ENCODE results near the gene HLA-DPB1. TPM values are rescaled to one million over a fixed set of nuclear protein-coding genes. Genes with fewer than 3 reads are reported as not detected.

HLA-DPB1 gene
- total RNA-seq, 4 donors from 2014 or later, result 10.0 to 68.0 (median 40.4) TPM

DNA sequence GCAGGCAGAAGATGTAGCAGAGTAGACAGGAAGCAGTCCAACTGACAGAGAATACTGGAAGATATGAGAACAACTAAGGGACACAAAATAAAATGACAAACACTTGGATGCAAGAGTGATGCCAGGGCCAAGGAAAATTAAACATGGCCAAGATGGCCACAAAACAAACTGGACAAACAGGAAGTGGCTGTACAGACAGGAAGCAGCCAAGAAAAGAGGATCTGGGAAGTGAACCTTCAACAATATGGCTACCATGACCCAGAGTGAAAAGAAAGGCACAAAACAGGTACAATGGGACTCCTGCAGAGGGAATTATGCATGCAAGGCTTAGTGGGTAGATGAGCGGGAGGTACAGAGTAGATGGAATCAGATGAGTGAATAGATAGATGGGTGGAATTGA lies 29.1 kb downstream of the HLA-DPB1 start:
- no peaks in the 10 kb centered on the region for H3K4me1 ChIP-seq
- in situ Hi-C loops (cut with MboI; ENCODE audit: low pct_ligation_motif_present in 1 of 4, low pct_unique_long_range_greater_than_20kb in 1 of 4, low sequenced_read_pairs in 3 of 4) (loop anchor here in 1 of 4 donors (25.0 kb wide), 1 partner anchor 132 kb away; no protein-coding TSS in a partner anchor), intact Hi-C loops (cut with DNase I; ENCODE audit: low total_unique reads) (no loop called here)
- H3K27me3 ChIP-seq, result peaks cover 31% of the 10 kb centered on the region
- no peak overlapping the region for H3K27ac ChIP-seq
- 88 to 97% methylated on average over 1 of the region's 1 CpG for WGBS, 2 donors (ENCODE audit: low coverage in 1 of 2)
- no peak for DNase-seq
- H3K9me3 ChIP-seq, result peaks cover 5 to 6% of the 10 kb centered on the region in 2 donors
- H3K4me3 ChIP-seq, result no peak overlapping the region
- no peaks in the 10 kb centered on the region for H3K36me3 ChIP-seq
- TF ChIP-seq EP300 (IDR thresholded peaks at IDR 0.05; ENCODE audit: low read depth), result no peak
- TF ChIP-seq, protein P1, sequence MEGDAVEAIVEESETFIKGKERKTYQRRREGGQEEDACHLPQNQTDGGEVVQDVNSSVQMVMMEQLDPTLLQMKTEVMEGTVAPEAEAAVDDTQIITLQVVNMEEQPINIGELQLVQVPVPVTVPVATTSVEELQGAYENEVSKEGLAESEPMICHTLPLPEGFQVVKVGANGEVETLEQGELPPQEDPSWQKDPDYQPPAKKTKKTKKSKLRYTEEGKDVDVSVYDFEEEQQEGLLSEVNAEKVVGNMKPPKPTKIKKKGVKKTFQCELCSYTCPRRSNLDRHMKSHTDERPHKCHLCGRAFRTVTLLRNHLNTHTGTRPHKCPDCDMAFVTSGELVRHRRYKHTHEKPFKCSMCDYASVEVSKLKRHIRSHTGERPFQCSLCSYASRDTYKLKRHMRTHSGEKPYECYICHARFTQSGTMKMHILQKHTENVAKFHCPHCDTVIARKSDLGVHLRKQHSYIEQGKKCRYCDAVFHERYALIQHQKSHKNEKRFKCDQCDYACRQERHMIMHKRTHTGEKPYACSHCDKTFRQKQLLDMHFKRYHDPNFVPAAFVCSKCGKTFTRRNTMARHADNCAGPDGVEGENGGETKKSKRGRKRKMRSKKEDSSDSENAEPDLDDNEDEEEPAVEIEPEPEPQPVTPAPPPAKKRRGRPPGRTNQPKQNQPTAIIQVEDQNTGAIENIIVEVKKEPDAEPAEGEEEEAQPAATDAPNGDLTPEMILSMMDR (IDR thresholded peaks at IDR 0.05), result no peak
- no peak for TF ChIP-seq POLR2A (IDR thresholded peaks at IDR 0.05)
- no peak for TF ChIP-seq POLR2AphosphoS5 (IDR thresholded peaks at IDR 0.05)

DNA sequence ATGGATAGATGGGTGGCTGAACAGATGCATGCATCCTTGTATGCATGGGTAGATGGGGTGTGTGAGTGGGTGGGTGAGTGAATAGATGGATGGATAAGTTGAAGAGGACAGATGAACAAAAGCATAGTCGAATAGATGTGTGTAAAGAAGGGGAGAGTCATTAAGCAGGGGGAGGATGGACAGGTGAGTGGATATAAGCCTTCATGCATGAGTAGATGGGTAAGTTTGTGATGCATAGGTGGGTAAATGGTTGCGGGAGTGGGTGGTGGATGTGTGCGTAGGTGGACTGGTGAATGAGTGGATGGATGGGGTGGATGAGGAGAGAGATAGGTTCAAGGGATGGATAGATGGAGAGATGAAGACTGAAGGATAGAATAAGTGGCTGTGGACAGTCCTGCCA lies 29.6 kb downstream of the HLA-DPB1 start:
- in situ Hi-C loops (cut with MboI; ENCODE audit: low pct_ligation_motif_present in 1 of 4, low pct_unique_long_range_greater_than_20kb in 1 of 4, low sequenced_read_pairs in 3 of 4), result loop anchor here in 1 of 4 donors (25.0 kb wide), 1 partner anchor 132 kb away; no protein-coding TSS in a partner anchor
- H3K27me3 ChIP-seq, result peaks cover 36% of the 10 kb centered on the region
- H3K27ac ChIP-seq, result no peak overlapping the region
- intact Hi-C loops (cut with DNase I; ENCODE audit: low total_unique reads), result no loop called here
- H3K36me3 ChIP-seq, result no peaks in the 10 kb centered on the region
- 81 to 94% methylated on average over 3 of the region's 3 CpGs for WGBS, 2 donors (ENCODE audit: low coverage in 1 of 2)
- TF ChIP-seq EP300 (IDR thresholded peaks at IDR 0.05; ENCODE audit: low read depth) (no peak), POLR2A (IDR thresholded peaks at IDR 0.05) (no peak), POLR2AphosphoS5 (IDR thresholded peaks at IDR 0.05) (no peak)
- TF ChIP-seq, protein P1 (IDR thresholded peaks at IDR 0.05), result no peak
- no peak for DNase-seq
- H3K4me3 ChIP-seq, result no peak overlapping the region
- no peaks in the 10 kb centered on the region for H3K4me1 ChIP-seq
- H3K9me3 ChIP-seq, result peaks cover 5 to 6% of the 10 kb centered on the region in 2 donors

DNA sequence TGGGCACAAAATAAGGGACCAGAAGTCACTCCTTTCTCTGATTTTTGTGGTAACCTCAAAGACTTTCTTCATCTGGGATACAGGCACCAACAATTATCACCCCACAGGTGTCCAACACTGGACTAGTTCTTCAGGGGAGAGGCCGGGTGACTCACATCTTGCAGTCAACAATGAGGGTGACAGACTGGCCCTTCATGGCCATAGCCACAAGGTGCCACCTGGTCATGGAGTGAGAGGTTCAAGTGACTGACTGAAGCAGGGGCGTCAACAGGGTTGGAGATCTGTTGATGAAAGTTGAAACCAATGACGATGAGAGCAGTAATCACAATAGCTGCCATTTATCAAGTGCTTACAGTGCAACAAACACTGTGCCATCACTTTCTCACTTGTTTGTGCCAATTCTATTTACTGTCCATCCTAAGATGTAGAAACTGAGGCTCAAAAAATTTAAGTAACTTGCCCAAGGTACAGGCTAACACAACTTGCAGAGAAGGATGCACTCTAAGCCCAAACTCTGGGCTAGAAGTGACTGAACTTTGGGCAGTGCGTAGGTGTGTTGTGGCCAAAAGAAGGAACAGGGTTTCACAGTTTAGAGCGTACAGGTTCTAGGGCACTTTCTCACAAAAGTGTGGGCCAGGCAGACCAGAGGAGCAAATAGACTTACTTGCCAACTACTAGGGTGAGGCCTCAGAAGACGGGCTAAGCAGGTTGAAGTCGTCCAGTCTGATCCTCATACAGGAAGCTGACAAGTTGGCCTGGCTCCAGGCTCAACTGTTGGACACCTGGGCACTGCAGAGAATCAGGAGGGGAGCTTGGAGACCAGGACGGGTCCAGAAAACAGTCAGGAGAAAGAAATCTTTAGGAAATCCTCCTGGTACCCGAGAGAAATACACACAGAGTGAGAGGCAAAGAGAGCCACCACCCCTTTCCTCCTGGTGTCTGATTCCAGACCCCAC lies 30.4 kb downstream of the HLA-DPB1 start:
- peaks cover 0 to 2% of the 10 kb centered on the region in 2 donors for H3K9me3 ChIP-seq
- TF ChIP-seq EP300 (IDR thresholded peaks at IDR 0.05; ENCODE audit: low read depth), result no peak
- no peak for TF ChIP-seq POLR2AphosphoS5 (IDR thresholded peaks at IDR 0.05)
- TF ChIP-seq, protein P1 (IDR thresholded peaks at IDR 0.05), result no peak
- no peak for TF ChIP-seq POLR2A (IDR thresholded peaks at IDR 0.05)
- in situ Hi-C loops (cut with MboI; ENCODE audit: low pct_ligation_motif_present in 1 of 4, low pct_unique_long_range_greater_than_20kb in 1 of 4, low sequenced_read_pairs in 3 of 4) (loop anchor here in 1 of 4 donors (25.0 kb wide), 1 partner anchor 131 kb away; no protein-coding TSS in a partner anchor), intact Hi-C loops (cut with DNase I; ENCODE audit: low total_unique reads) (no loop called here)
- DNase-seq, result no peak
- no peaks in the 10 kb centered on the region for H3K36me3 ChIP-seq
- H3K4me3 ChIP-seq, result no peak overlapping the region
- 65 to 75% methylated on average over 1 to 9 of the region's 9 CpGs for WGBS, 2 donors (ENCODE audit: low coverage in 1 of 2)
- peaks cover 37% of the 10 kb centered on the region for H3K27me3 ChIP-seq
- peak overlapping the region in 1 of 4 donors; percentile 41 for H3K27ac ChIP-seq
- H3K4me1 ChIP-seq, result no peaks in the 10 kb centered on the region

DNA sequence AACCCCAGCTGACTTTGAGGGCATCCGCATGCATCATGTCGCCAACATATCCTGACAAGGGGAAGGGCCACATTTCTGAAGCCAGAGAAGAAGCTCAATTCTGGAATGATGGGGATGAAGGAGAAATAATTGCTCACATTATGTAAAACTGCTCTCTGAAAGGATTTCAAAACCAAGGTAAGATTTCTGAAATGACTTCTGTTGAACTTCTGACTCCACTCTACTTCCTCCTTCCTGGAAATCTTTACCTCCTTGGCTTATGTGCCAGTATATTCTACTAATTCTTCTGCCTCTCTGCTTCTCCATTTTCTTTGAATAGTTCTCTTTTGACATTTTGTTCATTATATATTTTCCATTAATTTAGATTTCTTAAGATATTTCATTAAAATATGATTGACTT lies 31.9 kb downstream of the HLA-DPB1 start:
- Histone ChIP-seq H3K4me1 (no peaks in the 10 kb centered on the region), H3K4me3 (no peak overlapping the region), H3K36me3 (no peaks in the 10 kb centered on the region), H3K9me3 (no peaks in the 10 kb centered on the region), H3K27ac (no peak overlapping the region), H3K27me3 (peaks cover 42% of the 10 kb centered on the region)
- TF ChIP-seq POLR2AphosphoS5 (IDR thresholded peaks at IDR 0.05), result no peak
- TF ChIP-seq, protein P1 (IDR thresholded peaks at IDR 0.05), result no peak
- TF ChIP-seq POLR2A (IDR thresholded peaks at IDR 0.05), result no peak
- TF ChIP-seq EP300 (IDR thresholded peaks at IDR 0.05; ENCODE audit: low read depth), result no peak
- intact Hi-C loops (cut with DNase I; ENCODE audit: low total_unique reads) (no loop called here), in situ Hi-C loops (cut with MboI; ENCODE audit: low pct_ligation_motif_present in 1 of 4, low pct_unique_long_range_greater_than_20kb in 1 of 4, low sequenced_read_pairs in 3 of 4) (loop anchor here in 1 of 4 donors (25.0 kb wide), 1 partner anchor 130 kb away; no protein-coding TSS in a partner anchor)
- no peak for DNase-seq
- WGBS, 2 donors (ENCODE audit: low coverage in 1 of 2), result 91% methylated on average over 2 of the region's 2 CpGs; no CpG with 5 or more reads in 1 of the 2 donors
